Esophagus mucosa (tissue), 1 donor: ENCODE measurements around the gene EPB41L3. TPM values are rescaled to one million over a fixed set of nuclear protein-coding genes. Genes with fewer than 3 reads are reported as not detected.
A peak's percentile ranks its signal among the peaks of the same experiment; 100 is the strongest.

ENCODE experiments used
- ATAC-seq: fragments of 200-7000 bp; cut with Tn5 transposase; one replicate; pipeline ENCODE4 v1.9.1; 2020
- total RNA-seq: library from RNA; stranded (reverse); gene quantifications from one replicate; pipeline ENCODE4 v1.2.4, GENCODE V29; 2023
- donor health status: DM: yes; HTN: yes; CAD: no.

Gene EPB41L3
- total RNA-seq, 1 donor from 2014 or later, result 16.3 TPM

GRCh38 chr18:5451150-5451549, 92.6 kb downstream of the EPB41L3 start:
- no peak for ATAC-seq

- no peak for ATAC-seq
Observed at GRCh38 chr18:5449858-5450509, 93.8 kb downstream of the EPB41L3 start.

- no peak for ATAC-seq
Observed at GRCh38 chr18:5447442-5447841, 96.4 kb downstream of the EPB41L3 start.

GRCh38 chr18:5444847-5445246, 99.0 kb downstream of the EPB41L3 start:
- ATAC-seq, result no peak

GRCh38 chr18:5444269-5444668, 99.5 kb downstream of the EPB41L3 start:
- ATAC-seq, result peak; percentile 47

- ATAC-seq, result no peak
Observed at GRCh38 chr18:5439986-5440696, 103.7 kb downstream of the EPB41L3 start.

GRCh38 chr18:5434425-5434824, 109.4 kb downstream of the EPB41L3 start:
- ATAC-seq, result no peak

GRCh38 chr18:5431836-5432575, 111.8 kb downstream of the EPB41L3 start:
- ATAC-seq, result no peak

- no peak for ATAC-seq
Observed at GRCh38 chr18:5430131-5430530, 113.7 kb downstream of the EPB41L3 start.

- ATAC-seq, result no peak
Observed at GRCh38 chr18:5429681-5430080, 114.1 kb downstream of the EPB41L3 start.

- ATAC-seq, result no peak
Observed at GRCh38 chr18:5425721-5426120, 118.1 kb downstream of the EPB41L3 start.

GRCh38 chr18:5424903-5425664, 118.7 kb downstream of the EPB41L3 start:
- ATAC-seq, result no peak

- no peak for ATAC-seq
Observed at GRCh38 chr18:5422626-5423025, 121.2 kb downstream of the EPB41L3 start.

- ATAC-seq, result no peak
Observed at GRCh38 chr18:5421981-5422380, 121.8 kb downstream of the EPB41L3 start.

- no peak for ATAC-seq
Observed at GRCh38 chr18:5420906-5421305, 122.9 kb downstream of the EPB41L3 start.

GRCh38 chr18:5419601-5420000, 124.2 kb downstream of the EPB41L3 start:
- ATAC-seq, result no peak

- no peak for ATAC-seq
Observed at GRCh38 chr18:5419030-5419429, 124.8 kb downstream of the EPB41L3 start.

- ATAC-seq, result no peak
Observed at GRCh38 chr18:5417342-5417741, 126.5 kb downstream of the EPB41L3 start.

GRCh38 chr18:5416112-5416511, 127.7 kb downstream of the EPB41L3 start:
- ATAC-seq, result no peak

- no peak for ATAC-seq
Observed at GRCh38 chr18:5415665-5416064, 128.1 kb downstream of the EPB41L3 start.

GRCh38 chr18:5415031-5415430, 128.8 kb downstream of the EPB41L3 start:
- no peak for ATAC-seq

- ATAC-seq, result no peak
Observed at GRCh38 chr18:5414546-5414945, 129.3 kb downstream of the EPB41L3 start.

GRCh38 chr18:5413447-5413846, 130.3 kb downstream of the EPB41L3 start:
- ATAC-seq, result no peak
